Neural cell (in vitro differentiated cells): ENCODE data around the gene KCNIP4.

ENCODE experiments used
- CTCF ChIP-seq: fragments of 450-650 bp; IDR thresholded peaks from 2 replicates; pipeline ENCODE4 v1.5.1; 2014; ENCODE audit warnings: antibody characterized with exemption, mild to moderate bottlenecking, moderate library complexity; ENCODE audit not compliant: poor library complexity, severe bottlenecking
- EP300 ChIP-seq: fragments of 450-650 bp; conservative IDR thresholded peaks from 2 replicates; pipeline ENCODE4 v1.6.1; 2014; ENCODE audit warnings: antibody characterized with exemption, mild to moderate bottlenecking, moderate library complexity; ENCODE audit not compliant: poor library complexity, severe bottlenecking
- EZH2 ChIP-seq: fragments of 200-600, 300-800 bp; shearing (Covaris generic), sonication (generic); IDR thresholded peaks from 2 replicates; pipeline ENCODE4 v1.6.1; 2014; ENCODE audit warnings: antibody characterized with exemption, low read length, borderline replicate concordance, mild to moderate bottlenecking; ENCODE audit not compliant: insufficient read depth, poor library complexity, severe bottlenecking
- POLR2AphosphoS5 ChIP-seq: IDR thresholded peaks from 2 replicates; pipeline ENCODE4 v1.6.1; 2012
- RAD21 ChIP-seq: fragments of 450-650 bp; conservative IDR thresholded peaks from 2 replicates; pipeline ENCODE4 v1.6.1; 2014; ENCODE audit warnings: antibody characterized with exemption, mild to moderate bottlenecking, moderate library complexity
- REST ChIP-seq: IDR thresholded peaks from 2 replicates; pipeline ENCODE4 v1.6.1; 2012; ENCODE audit warnings: borderline replicate concordance
- TAF1 ChIP-seq: IDR thresholded peaks from 2 replicates; pipeline ENCODE4 v1.6.1; 2012; ENCODE audit warnings: low read depth

- TF ChIP-seq CTCF = no peak
- TF ChIP-seq TAF1 = no peak
- no peak for TF ChIP-seq EZH2
- TF ChIP-seq REST = no peak
- no peak for TF ChIP-seq RAD21
- no peak for TF ChIP-seq EP300
- no peak for TF ChIP-seq POLR2AphosphoS5
Observed at GRCh38 chr4:20960291-20960690, 988.3 kb downstream of the KCNIP4 start.
